ENCODE measurements around the gene IDH3G. TPM values are rescaled to one million over a fixed set of nuclear protein-coding genes. Genes with fewer than 3 reads are reported as not detected.

IDH3G gene
- total and polyA plus RNA-seq, 8 donors, result 31.0 to 186 (median 54.2) TPM

DNA sequence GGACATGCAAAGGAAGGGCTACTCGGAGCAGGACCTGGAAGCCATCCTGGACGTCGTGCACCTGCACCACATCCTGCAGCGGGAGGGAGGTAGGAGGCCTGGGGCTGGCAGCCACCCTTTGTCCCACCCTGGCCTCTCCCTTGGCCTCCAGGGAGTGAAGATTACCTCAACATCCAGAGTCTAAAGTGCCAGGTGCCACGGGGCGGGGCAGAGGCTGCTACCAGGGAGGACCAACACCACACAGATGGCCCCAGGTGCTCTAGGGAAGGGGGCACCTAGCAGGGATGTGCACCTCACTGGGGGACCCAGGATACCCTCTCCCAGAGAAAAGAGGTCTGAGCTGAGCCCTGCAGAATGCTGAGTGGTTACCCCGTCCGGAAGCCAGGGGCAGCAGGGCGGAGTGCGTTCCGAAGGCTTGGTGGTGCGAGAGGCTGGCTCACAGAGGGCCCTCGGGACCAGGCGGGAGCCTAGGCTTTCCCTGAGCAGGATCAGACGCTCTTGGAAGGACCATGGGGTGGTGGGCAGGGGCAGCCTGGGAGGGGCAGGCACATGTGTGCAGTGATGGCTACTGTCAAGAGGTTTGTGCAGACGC is 53.4 kb downstream of the IDH3G start:
- Histone ChIP-seq H3K27me3 (no peaks in the 10 kb centered on the region), H3K36me3 (peaks cover 0 to 45% (median 30%) of the 10 kb centered on the region in 4 donors), H3K4me1 (peaks cover 4 to 15% (median 9%) of the 10 kb centered on the region in 4 donors), H3K4me3 (no peak overlapping the region), H3K9me3 (no peaks in the 10 kb centered on the region), H3K27ac (no peak overlapping the region)
- DNase-seq, result no peak
- 72 to 96% (median 92%) methylated on average over 7 to 16 of the region's 16 CpGs for WGBS, 5 donors
- intact Hi-C loops (cut with DNase I; ENCODE audit: low total_unique reads), result no loop called here
- TF ChIP-seq POLR2AphosphoS5 (IDR thresholded peaks at IDR 0.05) (no peak), EP300 (IDR thresholded peaks at IDR 0.05) (no peak), CTCF (IDR thresholded peaks at IDR 0.05) (no peak), POLR2A (IDR thresholded peaks at IDR 0.05) (no peak)

DNA sequence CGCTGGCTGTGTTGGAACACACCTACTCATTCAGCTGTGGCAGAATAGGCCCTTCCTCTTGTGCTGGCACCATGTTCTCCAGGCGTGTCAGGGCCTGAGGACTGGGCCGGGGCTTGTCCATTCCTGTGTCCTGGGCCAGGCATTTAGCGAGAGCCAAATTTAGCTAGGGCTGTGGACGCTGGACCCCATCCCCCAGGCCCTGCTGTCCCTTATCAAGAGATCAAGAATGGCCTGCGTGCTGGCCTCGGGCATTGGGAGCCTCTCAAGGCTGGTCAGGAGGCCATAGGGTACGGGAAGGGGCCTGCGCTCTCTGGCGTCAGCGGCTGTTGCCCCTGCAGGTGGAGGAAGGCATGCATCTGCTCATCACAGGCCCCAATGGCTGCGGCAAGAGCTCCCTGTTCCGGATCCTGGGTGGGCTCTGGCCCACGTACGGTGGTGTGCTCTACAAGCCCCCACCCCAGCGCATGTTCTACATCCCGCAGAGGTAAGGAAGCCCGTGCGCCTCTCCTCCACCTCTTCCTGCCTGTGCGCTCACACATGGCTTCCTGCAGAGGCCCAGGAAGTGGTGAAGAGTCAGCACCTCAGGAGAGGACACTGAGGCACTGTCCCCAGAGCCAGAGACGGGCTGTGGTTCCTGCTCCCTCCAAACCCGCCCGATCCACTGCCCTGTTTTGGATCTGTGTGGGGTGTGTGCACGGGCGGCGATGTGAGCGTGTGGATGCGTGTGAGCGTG is 54.3 kb downstream of the IDH3G start:
- peaks cover 0 to 4% (median 0%) of the 10 kb centered on the region in 4 donors for H3K9me3 ChIP-seq
- H3K36me3 ChIP-seq, result peaks cover 0 to 45% (median 30%) of the 10 kb centered on the region in 4 donors
- WGBS, 5 donors, result 87 to 91% (median 88%) methylated on average over 23 to 29 of the region's 29 CpGs
- no peak for DNase-seq
- intact Hi-C loops (cut with DNase I; ENCODE audit: low total_unique reads), result no loop called here
- H3K4me3 ChIP-seq, result no peak overlapping the region
- peaks cover 4 to 15% (median 9%) of the 10 kb centered on the region in 4 donors for H3K4me1 ChIP-seq
- TF ChIP-seq POLR2A (IDR thresholded peaks at IDR 0.05) (no peak), POLR2AphosphoS5 (IDR thresholded peaks at IDR 0.05) (no peak), EP300 (IDR thresholded peaks at IDR 0.05) (no peak)
- H3K27me3 ChIP-seq, result no peaks in the 10 kb centered on the region
- no peak overlapping the region for H3K27ac ChIP-seq

- 90 to 100% (median 95%) methylated on average over 4 to 27 of the region's 27 CpGs for WGBS, 5 donors
- no peak overlapping the region for H3K27ac ChIP-seq
- peaks cover 0 to 45% (median 30%) of the 10 kb centered on the region in 4 donors for H3K36me3 ChIP-seq
- TF ChIP-seq CTCF (IDR thresholded peaks at IDR 0.05) (no peak), POLR2AphosphoS5 (IDR thresholded peaks at IDR 0.05) (no peak), POLR2A (IDR thresholded peaks at IDR 0.05) (no peak), EP300 (IDR thresholded peaks at IDR 0.05) (no peak)
- H3K4me1 ChIP-seq, result peaks cover 0 to 4% (median under 1%) of the 10 kb centered on the region in 4 donors
- H3K4me3 ChIP-seq, result no peak overlapping the region
- H3K9me3 ChIP-seq, result peaks cover 0 to 6% (median 0%) of the 10 kb centered on the region in 4 donors
- H3K27me3 ChIP-seq, result no peaks in the 10 kb centered on the region
- no peak for DNase-seq
- intact Hi-C loops (cut with DNase I; ENCODE audit: low total_unique reads), result no loop called here
Observed at GRCh38 chrX:153738056-153738605, 56.0 kb downstream of the IDH3G start.

DNA sequence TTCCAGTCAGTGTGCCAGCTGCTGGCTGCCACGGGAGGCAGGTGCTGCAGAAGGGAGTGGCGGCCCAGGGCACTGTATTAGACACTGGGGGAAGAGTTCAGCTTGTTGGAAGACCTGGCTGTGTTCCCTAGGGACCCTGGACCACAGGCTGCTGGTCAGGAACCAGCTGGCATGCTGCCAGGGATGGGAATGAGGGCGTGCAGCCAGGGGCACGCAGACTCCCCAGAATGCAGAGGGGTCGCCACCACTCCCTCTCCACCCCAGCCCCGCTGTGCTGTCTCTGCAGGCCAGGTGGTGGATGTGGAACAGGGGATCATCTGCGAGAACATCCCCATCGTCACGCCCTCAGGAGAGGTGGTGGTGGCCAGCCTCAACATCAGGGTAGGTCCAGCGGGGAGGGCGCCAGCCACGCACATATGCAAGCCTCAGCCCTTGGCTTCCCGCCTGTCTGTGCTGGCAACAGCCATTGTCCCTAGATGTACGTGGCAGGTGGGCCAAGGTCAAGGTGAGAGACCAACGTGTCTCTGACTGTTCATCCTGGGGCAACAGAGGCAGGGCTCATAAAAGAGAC is 57.2 kb downstream of the IDH3G start:
- DNase-seq, result no peak
- Histone ChIP-seq H3K36me3 (peaks cover 0 to 53% (median 33%) of the 10 kb centered on the region in 4 donors), H3K27ac (no peak overlapping the region), H3K9me3 (peaks cover 0 to 14% (median 4%) of the 10 kb centered on the region in 4 donors), H3K4me3 (no peak overlapping the region), H3K4me1 (no peaks in the 10 kb centered on the region), H3K27me3 (no peaks in the 10 kb centered on the region)
- WGBS, 5 donors, result 68 to 92% (median 81%) methylated on average over 7 to 15 of the region's 15 CpGs
- intact Hi-C loops (cut with DNase I; ENCODE audit: low total_unique reads), result no loop called here
- TF ChIP-seq EP300 (IDR thresholded peaks at IDR 0.05) (no peak), POLR2AphosphoS5 (IDR thresholded peaks at IDR 0.05) (no peak), CTCF (IDR thresholded peaks at IDR 0.05) (no peak)
